H1 (cell line): ENCODE results near the gene USP35. TPM values are rescaled to one million over a fixed set of nuclear protein-coding genes. Genes with fewer than 3 reads are reported as not detected.

ENCODE experiments used
- BRCA1 ChIP-seq: IDR thresholded peaks from 2 replicates; pipeline ENCODE4 v1.6.1; 2012; ENCODE audit warnings: low read depth, low read length, improper control_type of control experiment
- CBX8 ChIP-seq: fragments of 300-800, 300-1000 bp; sonication (generic); IDR thresholded peaks from 2 replicates; pipeline ENCODE4 v1.7.1; 2016; ENCODE audit warnings: low read depth, low read length, borderline replicate concordance
- CTBP2 ChIP-seq: IDR thresholded peaks from 2 replicates; pipeline ENCODE4 v1.7.0; 2011; ENCODE audit warnings: borderline replicate concordance, mild to moderate bottlenecking, moderate library complexity, mixed read lengths, low read length; ENCODE audit not compliant: insufficient read depth, insufficient read length
- EP300 ChIP-seq, 2 experiments: IDR thresholded peaks; 1 replicate in 1 of 2; 2 replicates in 1 of 2; pipeline ENCODE4 v1.6.1; 2011 to 2012; ENCODE audit warnings: low read depth in 2 of 2, low read length in 2 of 2, mild to moderate bottlenecking in 2 of 2, borderline replicate concordance in 1 of 2, inconsistent platforms in 1 of 2, moderate library complexity in 1 of 2
- KDM4A ChIP-seq: IDR thresholded peaks from one replicate; pipeline ENCODE4 v1.7.1; 2012; ENCODE audit warnings: low read depth, mild to moderate bottlenecking, moderate library complexity, low read length, inconsistent platforms; ENCODE audit not compliant: severe bottlenecking
- POLR2AphosphoS5 ChIP-seq: IDR thresholded peaks from 2 replicates; pipeline ENCODE4 v1.6.1; 2011; ENCODE audit warnings: low read depth, low read length
- RNF2 ChIP-seq: fragments of 200-900, 300-1000 bp; sonication (generic); IDR thresholded peaks from 2 replicates; pipeline ENCODE4 v1.7.1; 2016; ENCODE audit warnings: borderline replicate concordance, low read depth, mild to moderate bottlenecking, antibody characterized with exemption, low read length; ENCODE audit not compliant: poor library complexity, severe bottlenecking; ENCODE audit errors: missing control alignments
- TAF1 ChIP-seq: IDR thresholded peaks from 2 replicates; pipeline ENCODE4 v1.6.1; 2011; ENCODE audit warnings: mild to moderate bottlenecking, low read depth, low read length
- polyA plus RNA-seq, 7 experiments: library from polyadenylated mRNA; depleted of rRNA in 3 of 7; stranded (reverse) in 5 of 7; unstranded in 2 of 7; fragments of >200 nt in 5 of 7; fragments of 200-250 nt in 2 of 7; gene quantifications; 1 replicate in 5 of 7; 2 replicates in 1 of 7; 4 replicates in 1 of 7; pipeline versions ENCODE4 v1.2.1 to v1.2.3, GENCODE V29; 2011 to 2013; ENCODE audit warnings: missing spikeins in 2 of 7, mixed read lengths in 2 of 7
- total RNA-seq: library from RNA; stranded (reverse); fragmentation: NEBNext Ultra II Directional; extraction: Animal tissue kit (Norgen Biotek cat#: 25700); gene quantifications from 2 replicates; pipeline ENCODE4 v1.2.1, GENCODE V29; 2021
- TF ChIP-seq, protein P1 (sequence below): IDR thresholded peaks from 2 replicates; pipeline ENCODE4 v1.6.1; 2011; ENCODE audit warnings: low read length, improper control_type of control experiment

USP35 gene
- total and polyA plus RNA-seq, 2 of the 8 experiments (the other 6 are each of a cell fraction or from before 2014, with no cell fraction given): 4.6 to 6.8 TPM

DNA sequence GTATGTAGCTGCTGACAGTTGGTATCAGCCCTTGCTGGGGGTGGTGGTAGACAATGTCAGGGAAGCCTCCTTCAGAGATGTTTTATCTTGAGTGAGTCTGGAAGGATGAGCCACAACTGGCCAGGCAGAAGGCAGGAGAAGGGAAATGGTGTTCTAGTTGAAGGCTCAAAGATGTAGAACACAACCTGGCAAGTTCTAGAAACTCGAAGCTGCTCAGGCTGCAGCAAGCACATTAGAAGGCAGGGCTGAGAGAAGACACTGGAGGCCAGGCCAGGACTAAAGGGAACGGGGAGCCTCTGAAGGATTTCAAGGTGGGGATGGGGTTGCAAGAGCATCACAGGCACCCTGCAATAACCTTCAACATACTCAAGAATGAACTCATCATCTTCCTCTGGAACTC, 40.4 kb downstream of the USP35 start (continued):
- TF ChIP-seq, protein P1, sequence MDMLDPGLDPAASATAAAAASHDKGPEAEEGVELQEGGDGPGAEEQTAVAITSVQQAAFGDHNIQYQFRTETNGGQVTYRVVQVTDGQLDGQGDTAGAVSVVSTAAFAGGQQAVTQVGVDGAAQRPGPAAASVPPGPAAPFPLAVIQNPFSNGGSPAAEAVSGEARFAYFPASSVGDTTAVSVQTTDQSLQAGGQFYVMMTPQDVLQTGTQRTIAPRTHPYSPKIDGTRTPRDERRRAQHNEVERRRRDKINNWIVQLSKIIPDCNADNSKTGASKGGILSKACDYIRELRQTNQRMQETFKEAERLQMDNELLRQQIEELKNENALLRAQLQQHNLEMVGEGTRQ: no peak
- TF ChIP-seq KDM4A: no peak
- no peak for TF ChIP-seq CBX8
- TF ChIP-seq BRCA1: no peak
- no peak for TF ChIP-seq CTBP2
- TF ChIP-seq TAF1: no peak
- no peak for TF ChIP-seq RNF2
- no peak for TF ChIP-seq POLR2AphosphoS5
- TF ChIP-seq EP300 (IDR thresholded peaks at IDR 0.05; ENCODE audit: borderline replicate concordance in 1 of 2, low read depth in 2 of 2, low read length in 2 of 2): no peak
